Mesothelial cell of epicardium (in vitro differentiated cells): ENCODE measurements around the gene ELF1. TPM values are rescaled to one million over a fixed set of nuclear protein-coding genes. Genes with fewer than 3 reads are reported as not detected.
A peak's percentile ranks its signal among the peaks of the same experiment; 100 is the strongest.

Experiments used
- DNase-seq, 2 experiments: peaks; one replicate each; pipeline ENCODE4 v3.0.0; 2021; ENCODE audit warnings: low spot score in 2 of 2; ENCODE audit not compliant: unreplicated experiment in 2 of 2
- H3K27ac Mint-ChIP-seq: 2 replicates; pipeline ENCODE4 v1.8.0; 2021; ENCODE audit warnings: mixed read lengths
- H3K27me3 Mint-ChIP-seq: 2 replicates; pipeline ENCODE4 v1.8.0; 2021; ENCODE audit warnings: low read depth, mixed read lengths
- H3K36me3 Mint-ChIP-seq: 2 replicates; pipeline ENCODE4 v1.8.0; 2021; ENCODE audit warnings: mixed read lengths
- H3K4me1 Mint-ChIP-seq: 2 replicates; pipeline ENCODE4 v1.8.0; 2021; ENCODE audit warnings: mixed read lengths
- H3K4me3 Mint-ChIP-seq: 2 replicates; pipeline ENCODE4 v1.8.0; 2021; ENCODE audit warnings: mild to moderate bottlenecking, moderate library complexity, mixed read lengths
- H3K9me3 Mint-ChIP-seq: 2 replicates; pipeline ENCODE4 v1.8.0; 2021; ENCODE audit warnings: mixed read lengths
- CTCF ChIP-seq: fragments of 200-600 bp; sonication (generic); IDR thresholded peaks from one replicate; pipeline ENCODE4 v1.5.0; 2021; ENCODE audit warnings: antibody characterized with exemption; ENCODE audit not compliant: unreplicated experiment
- total RNA-seq: library from RNA; stranded (reverse); gene quantifications from 3 replicates; pipeline ENCODE4 v1.2.1, GENCODE V29; 2021

The ELF1 gene
- total RNA-seq, 1 donor from 2014 or later, result 76.9 TPM

GRCh38 chr13:40983725-40984667 is 35.1 kb downstream of the ELF1 start:
- H3K4me1 Mint-ChIP-seq, result peaks cover 52% of the 10 kb centered on the region
- no peak for DNase-seq
- H3K27ac Mint-ChIP-seq, result peak overlapping the region; percentile 81
- no peaks in the 10 kb centered on the region for H3K9me3 Mint-ChIP-seq
- no peak overlapping the region for H3K4me3 Mint-ChIP-seq
- no peaks in the 10 kb centered on the region for H3K27me3 Mint-ChIP-seq
- H3K36me3 Mint-ChIP-seq, result no peaks in the 10 kb centered on the region
- TF ChIP-seq CTCF, result no peak

GRCh38 chr13:40983259-40983658 is 35.9 kb downstream of the ELF1 start:
- no peak for TF ChIP-seq CTCF
- Mint-ChIP-seq H3K27me3 (no peaks in the 10 kb centered on the region), H3K4me3 (no peak overlapping the region)

GRCh38 chr13:40982772-40983171 is 36.3 kb downstream of the ELF1 start:
- H3K9me3 Mint-ChIP-seq, result no peaks in the 10 kb centered on the region
- no peak for DNase-seq
- peak overlapping the region; percentile 73 for H3K27ac Mint-ChIP-seq
- H3K4me1 Mint-ChIP-seq, result peaks cover 48% of the 10 kb centered on the region
- no peaks in the 10 kb centered on the region for H3K27me3 Mint-ChIP-seq
- TF ChIP-seq CTCF, result no peak
- H3K36me3 Mint-ChIP-seq, result no peaks in the 10 kb centered on the region
- no peak overlapping the region for H3K4me3 Mint-ChIP-seq

More at GRCh38 chr13:40983259-40983658, 35.9 kb downstream of the ELF1 start:
- Mint-ChIP-seq H3K4me1 (peaks cover 52% of the 10 kb centered on the region), H3K27ac (peak overlapping the region; percentile 73), H3K36me3 (no peaks in the 10 kb centered on the region), H3K9me3 (no peaks in the 10 kb centered on the region)
- DNase-seq, result no peak

GRCh38 chr13:40981949-40982348 is 37.2 kb downstream of the ELF1 start:
- DNase-seq, result no peak
- TF ChIP-seq CTCF, result no peak
- Mint-ChIP-seq H3K9me3 (no peaks in the 10 kb centered on the region), H3K4me1 (peaks cover 46% of the 10 kb centered on the region), H3K4me3 (no peak overlapping the region), H3K36me3 (no peaks in the 10 kb centered on the region), H3K27ac (peak overlapping the region; percentile 82), H3K27me3 (no peaks in the 10 kb centered on the region)

- no peak for DNase-seq
- peaks cover 43% of the 10 kb centered on the region for H3K4me1 Mint-ChIP-seq
Observed at GRCh38 chr13:40981361-40981760, 37.8 kb downstream of the ELF1 start.

More at GRCh38 chr13:40981361-40981760, 37.8 kb downstream of the ELF1 start:
- no peak for TF ChIP-seq CTCF
- Mint-ChIP-seq H3K27ac (peak overlapping the region; percentile 94), H3K9me3 (no peaks in the 10 kb centered on the region), H3K4me3 (peak overlapping the region; percentile 40), H3K27me3 (no peaks in the 10 kb centered on the region), H3K36me3 (no peaks in the 10 kb centered on the region)
